Ureter (tissue), 1 donor: Measurements from ENCODE around the gene PCCA. TPM values are rescaled to one million over a fixed set of nuclear protein-coding genes. Genes with fewer than 3 reads are reported as not detected.
"Not testable (repeated sequence)": the region's sequence is repeated elsewhere in the genome, so short reads cannot be mapped to it uniquely, and the experiment has no call there.

Experiments
- DNase-seq: peaks from one replicate; pipeline ENCODE4 v3.0.0-alpha.2; 2020; ENCODE audit warnings: low spot score
- total RNA-seq: library from RNA; stranded (reverse); gene quantifications from one replicate; pipeline ENCODE4 v1.2.4, GENCODE V29; 2023
- donor health status: DM: yes; HTN: yes; CAD: no.

Gene PCCA
- total RNA-seq, 1 donor from 2014 or later: 87.4 TPM

- DNase-seq: no peak
Measured at GRCh38 chr13:100195568-100195967, 106.7 kb downstream of the PCCA start.

GRCh38 chr13:100196375-100196774 lies 107.5 kb downstream of the PCCA start:
- no peak for DNase-seq

GRCh38 chr13:100197116-100197515 lies 108.2 kb downstream of the PCCA start:
- DNase-seq: no peak

- DNase-seq: no peak
Measured at GRCh38 chr13:100197591-100198365, 108.9 kb downstream of the PCCA start.

GRCh38 chr13:100203696-100204367 lies 114.9 kb downstream of the PCCA start:
- DNase-seq: no peak

DNA sequence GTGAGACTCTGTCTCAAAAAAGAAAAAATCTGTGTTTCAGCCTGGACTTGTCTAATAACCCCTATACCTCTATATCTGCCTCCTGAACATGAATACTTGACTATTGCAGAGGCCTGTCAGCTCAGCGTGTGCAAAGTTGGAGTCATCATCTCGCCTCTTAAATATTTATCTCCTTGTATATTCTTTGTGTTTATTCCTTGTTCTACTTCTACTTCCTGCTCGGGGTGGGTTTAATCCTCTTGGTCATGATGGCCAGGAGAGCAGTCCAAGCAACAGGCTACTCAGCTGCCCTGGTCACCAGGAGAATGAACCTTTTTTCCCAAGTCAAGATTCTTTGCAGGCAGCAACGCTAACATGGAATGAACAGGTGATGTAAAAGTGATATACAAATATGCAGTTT lies 119.1 kb downstream of the PCCA start:
- DNase-seq: no peak

GRCh38 chr13:100208626-100209025 lies 119.7 kb downstream of the PCCA start:
- DNase-seq: no peak

DNA sequence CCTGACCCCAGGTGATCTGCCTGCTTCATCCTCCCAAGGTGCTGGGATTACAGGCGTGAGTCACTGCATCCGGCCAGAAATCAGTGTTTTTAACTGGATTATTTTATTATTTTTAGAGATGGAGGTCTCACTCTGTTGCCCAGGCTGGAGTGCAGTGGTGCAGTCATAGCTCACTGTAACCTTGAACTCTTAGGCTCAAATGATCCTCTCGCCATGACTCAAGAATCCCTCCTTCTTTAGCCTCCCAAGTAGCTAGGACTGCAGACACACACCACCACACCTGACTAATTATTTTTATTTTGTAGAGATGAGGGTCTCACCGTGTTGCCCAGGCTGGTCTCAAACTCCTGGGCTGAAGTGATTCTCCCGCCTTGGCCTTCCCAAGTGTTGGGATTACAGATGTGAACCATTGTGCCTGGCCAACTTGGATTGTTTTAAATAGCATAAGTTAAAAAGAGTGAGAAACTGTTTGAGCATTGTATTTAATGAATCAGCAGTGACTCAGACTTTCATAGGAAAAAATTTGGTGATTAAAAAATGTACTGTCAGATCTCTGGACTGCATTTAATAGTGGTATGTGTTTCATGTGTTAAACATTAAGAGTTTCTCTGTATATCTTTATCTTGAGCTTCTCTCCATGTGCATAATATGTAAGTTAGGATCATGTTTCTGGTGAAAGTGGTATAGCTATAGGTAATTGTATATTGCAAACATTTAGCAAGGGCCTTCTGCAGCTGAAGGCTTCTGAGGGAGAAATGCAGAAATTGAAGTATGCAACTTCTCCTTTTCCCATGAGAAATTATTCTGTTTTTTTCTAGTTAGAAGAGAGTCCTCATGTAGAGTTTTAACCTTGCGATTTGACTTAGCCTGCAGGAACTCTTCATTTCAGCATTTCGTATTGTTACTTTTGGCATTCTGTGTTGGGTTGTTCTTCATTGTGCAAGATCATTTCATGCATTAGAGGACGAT lies 121.2 kb downstream of the PCCA start:
- DNase-seq: no peak

GRCh38 chr13:100211016-100211710 lies 122.3 kb downstream of the PCCA start:
- DNase-seq: no peak

- DNase-seq: no peak
Measured at GRCh38 chr13:100212904-100213553, 124.1 kb downstream of the PCCA start.

- DNase-seq: no peak
Measured at GRCh38 chr13:100213576-100213975, 124.7 kb downstream of the PCCA start.

DNA sequence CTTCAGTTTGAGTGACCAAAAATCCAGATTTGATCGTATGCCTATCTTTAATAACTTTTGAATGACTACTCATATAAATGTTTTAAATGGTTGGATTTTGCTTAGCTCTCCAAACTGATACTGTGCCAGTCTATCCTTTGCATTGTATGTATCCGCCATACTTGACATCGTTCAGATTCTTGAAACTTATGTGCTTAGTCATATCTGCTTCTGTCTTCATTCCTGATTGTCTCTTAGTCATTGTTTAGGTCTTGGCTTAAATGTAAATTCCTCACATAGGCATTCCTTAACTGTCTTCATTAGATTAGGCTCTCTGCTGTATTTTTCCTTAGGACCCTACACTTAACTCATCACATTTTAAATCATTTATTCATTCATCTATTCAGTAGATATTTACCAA lies 126.0 kb downstream of the PCCA start:
- DNase-seq: no peak

GRCh38 chr13:100221166-100221565 lies 132.3 kb downstream of the PCCA start:
- DNase-seq: no peak

- not testable (repeated sequence) for DNase-seq
Measured at GRCh38 chr13:100223966-100224530, 135.2 kb downstream of the PCCA start.

DNA sequence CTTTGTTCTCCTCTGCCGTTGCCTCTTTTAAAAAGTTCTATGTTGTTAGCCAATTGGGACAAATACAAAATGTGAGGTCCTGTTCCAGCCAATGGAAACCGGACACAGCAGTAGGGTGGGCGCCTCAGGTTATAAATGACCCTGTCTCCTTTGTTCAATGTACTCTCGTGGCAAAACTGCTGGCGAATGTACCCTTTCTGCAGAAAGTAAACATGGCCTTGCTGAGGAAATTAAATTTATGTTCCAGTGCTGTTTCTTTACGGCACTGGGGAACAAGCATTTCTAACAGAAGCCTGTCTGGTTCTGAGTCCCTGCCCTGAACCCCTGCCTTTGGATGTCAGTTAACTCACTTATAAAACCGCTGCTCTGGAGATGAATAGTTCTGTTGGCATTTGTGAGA lies 140.7 kb downstream of the PCCA start:
- DNase-seq: no peak

DNA sequence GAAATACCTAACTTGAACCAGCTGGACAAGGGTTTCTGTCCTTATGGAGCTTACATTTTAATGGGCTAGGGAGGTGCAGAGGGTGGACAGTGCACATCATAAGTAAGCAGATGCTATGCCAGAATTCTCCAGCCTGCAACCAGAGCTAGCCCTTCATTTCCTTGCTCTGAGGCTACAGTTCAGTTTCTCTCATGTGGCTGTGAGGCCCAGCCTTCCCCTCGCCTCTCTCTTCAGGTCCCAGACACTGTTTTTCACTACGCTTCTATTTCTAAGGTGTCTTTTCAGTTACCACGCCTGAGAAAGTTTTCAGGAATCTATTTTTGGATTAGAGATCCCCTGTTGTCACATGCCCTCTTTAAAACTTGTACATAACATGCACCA lies 141.9 kb downstream of the PCCA start:
- DNase-seq: no peak

- no peak for DNase-seq
Measured at GRCh38 chr13:100231176-100231575, 142.3 kb downstream of the PCCA start.

- DNase-seq: no peak
Measured at GRCh38 chr13:100234006-100234405, 145.1 kb downstream of the PCCA start.

DNA sequence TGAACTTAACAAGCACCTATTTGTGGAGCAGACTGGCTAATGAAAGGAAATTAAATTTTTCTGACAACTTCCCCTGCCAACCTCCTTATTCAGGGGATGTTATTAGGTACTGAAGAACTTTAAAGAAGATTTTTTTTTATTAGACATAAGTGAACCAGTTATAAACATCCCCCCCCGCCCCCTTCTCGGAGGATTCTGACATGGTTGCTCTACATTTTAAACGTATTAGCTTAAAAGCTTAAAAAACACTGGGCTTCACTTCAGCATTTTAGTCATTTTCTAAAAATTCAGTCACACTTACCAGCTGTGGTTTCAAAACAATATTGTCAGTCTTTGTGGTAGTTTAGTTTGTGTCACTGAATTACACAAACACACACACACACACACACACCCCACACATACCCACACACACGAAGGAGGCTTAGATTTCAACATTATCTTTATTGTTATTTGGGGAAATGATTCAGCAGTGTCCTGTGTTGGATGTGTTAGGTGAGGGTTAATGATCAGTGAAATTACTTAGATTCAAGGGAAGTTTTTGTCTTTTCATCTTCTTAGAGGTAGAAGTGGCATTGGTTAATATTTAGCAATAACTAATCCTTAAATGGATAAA lies 145.7 kb downstream of the PCCA start:
- no peak for DNase-seq

DNA sequence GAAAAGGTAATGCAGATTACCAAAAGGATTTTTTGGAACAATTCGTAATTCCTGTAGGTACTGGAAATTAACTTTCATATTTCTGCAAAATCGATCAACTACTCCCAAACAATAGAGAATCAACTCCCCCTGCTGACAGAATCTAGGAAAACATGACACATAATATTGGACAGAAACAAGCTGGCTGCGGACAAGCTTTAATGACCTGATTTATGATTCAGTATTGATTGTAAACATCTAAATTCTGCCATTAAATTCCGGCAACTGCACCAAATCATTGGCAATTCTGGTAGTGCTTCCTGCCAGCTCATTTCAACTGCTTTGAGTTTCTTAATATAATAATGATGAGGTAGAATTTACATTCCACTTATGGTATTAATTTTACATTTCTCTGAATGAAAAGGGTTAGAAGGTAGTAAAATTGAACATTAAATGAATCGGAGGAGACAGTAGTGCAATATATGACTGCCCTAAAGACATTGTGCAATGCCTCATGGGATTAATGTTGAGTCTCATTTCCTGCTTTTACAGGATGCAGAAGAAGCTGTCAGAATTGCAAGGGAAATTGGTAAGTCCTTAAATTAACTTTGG lies 146.5 kb downstream of the PCCA start:
- DNase-seq: no peak
